ENCODE data around the gene SRRM3.
A peak's percentile ranks its signal among the peaks of the same experiment; 100 is the strongest.
"Not testable (repeated sequence)": the region's sequence is repeated elsewhere in the genome, so short reads cannot be mapped to it uniquely, and the experiment has no call there.

SRRM3 gene

DNA sequence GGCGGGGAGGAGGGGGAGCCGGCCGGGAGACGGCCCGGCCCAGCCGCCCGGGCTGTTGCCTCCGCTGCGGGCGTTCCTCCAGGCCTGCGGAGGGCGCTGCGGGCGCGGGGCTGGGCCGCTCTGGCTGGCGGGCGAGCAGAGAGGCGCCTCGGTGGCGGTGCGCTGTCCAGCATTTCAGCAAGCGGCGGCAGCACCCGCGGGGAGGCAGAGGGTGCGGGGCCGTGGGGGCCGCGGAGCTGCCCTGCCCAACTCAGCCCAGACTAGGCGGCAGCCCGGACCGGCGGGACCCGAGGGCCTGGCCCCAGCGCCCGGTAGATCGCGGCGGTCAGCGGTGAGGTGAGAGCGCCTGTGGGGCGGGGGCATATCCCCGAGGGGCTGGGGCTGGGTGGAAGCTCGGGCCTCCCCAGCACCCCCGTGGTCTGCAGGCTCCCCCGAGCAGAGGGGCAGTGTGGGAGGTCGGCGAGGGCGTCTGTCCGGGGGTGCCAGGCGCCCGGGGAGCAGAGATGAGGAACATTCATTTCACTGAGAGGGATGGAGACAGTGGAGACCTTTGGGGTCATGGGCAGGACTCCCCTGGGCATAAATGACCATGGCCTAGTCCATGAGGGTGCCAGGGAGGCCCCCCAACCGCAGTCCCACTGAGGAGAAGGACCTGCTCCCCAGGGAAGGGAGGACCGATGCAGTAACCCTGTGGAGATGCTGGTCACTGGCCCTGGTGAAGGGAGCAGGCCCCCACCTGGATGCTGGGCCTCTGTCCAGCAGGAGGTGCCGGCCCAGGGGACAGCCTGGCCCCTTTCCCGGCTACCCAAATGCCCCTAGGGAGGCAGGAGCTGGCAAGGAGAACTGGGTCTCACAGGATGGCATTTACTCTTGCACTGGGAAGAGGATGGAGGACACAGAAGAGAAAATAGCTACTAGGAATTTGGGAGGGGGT, at the start of gene SRRM3:
TSS of gene SRRM3 (plus strand) at position 165 of the 934 bp plus-strand sequence. CDS start 33,171 bp downstream, outside the sequence.
- no peak for FAIRE-seq

DNA sequence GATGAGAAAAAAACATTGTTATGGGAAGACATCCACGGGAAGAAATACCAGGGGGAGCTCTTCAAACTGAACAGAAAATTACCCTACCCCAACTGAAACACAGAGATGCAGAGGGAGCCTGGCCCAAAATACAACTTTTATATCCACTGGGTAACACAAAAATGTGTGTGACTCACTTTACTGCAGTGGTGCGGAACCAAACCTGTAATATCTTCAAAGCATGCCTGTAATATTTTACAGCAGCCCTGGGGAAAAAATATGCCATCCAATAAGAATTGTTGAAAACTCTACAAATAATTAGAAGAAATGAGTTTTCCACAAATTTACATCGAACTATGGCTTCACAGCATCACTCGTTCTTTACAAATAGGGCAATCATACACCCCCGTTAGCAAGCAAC, 49.8 kb upstream of the SRRM3 start:
- FAIRE-seq = no peak

DNA sequence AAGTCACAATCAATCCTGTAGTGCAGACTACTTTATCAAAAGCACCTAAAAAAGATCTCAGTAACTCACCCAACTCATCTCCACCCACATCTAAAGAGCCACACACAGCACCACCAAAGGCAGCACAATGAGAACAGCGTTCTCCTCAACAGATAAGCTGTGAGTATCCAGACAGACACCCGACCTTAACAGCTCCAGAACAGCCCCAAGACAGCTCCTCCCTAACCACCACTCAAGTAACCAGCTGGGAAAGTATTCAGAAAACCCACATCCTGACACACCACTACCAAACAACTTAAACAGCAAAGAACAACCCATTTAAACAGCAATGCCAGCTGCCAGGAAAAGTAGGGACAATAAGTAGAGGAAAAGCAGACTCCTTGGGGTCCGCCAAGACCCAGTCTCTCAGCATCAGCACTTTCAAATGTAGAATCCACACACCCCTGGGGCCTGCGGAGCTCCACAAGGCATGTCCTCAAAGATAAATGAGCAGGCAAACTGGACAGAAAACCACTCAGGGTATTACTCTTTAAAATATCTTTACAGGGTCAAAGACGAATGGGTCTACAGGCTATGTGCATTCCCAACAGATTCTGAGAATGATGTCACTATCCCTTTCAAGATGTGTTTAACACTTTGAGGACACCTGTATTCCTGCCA, 48.0 kb upstream of the SRRM3 start:
- FAIRE-seq = not testable (repeated sequence)

GRCh38 chr7:76155938-76156337, 45.8 kb upstream of the SRRM3 start:
- FAIRE-seq = no peak

DNA sequence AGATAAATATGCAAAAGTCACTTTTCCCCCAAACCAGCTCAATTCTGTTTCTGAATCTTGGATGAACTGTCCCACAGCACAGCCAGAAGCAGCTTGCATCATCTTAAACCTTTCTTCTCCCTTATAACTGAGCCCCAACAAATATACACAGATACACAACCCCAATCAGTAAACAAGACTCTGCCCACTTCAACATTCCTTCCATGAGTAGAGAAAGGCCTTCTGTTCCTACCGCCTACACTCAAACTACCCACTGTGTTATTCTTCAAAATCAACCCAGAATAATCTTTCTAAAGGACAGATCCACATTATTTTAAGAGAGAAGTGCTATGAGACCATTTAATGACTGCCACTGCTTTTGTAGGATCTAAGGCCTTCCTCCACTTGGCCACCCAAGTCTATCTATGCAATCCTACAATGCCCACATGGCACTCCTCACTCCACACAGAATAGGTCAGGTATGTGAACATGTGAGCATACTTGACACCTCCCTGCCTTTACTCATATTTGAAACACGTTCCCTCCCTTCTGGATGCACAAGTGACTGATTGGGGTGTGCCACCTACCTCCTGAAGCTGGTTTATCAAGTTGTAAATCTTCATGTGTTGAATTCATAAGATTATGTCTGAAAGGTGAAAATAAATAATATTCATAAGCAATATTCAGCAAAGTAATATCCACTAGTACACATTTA, 44.6 kb upstream of the SRRM3 start:
- FAIRE-seq = not testable (repeated sequence)

- FAIRE-seq = not testable (repeated sequence)
Observed at GRCh38 chr7:76158416-76158815, 43.3 kb upstream of the SRRM3 start.

- not testable (repeated sequence) for FAIRE-seq
Observed at GRCh38 chr7:76162416-76163170, 39.1 kb upstream of the SRRM3 start.

DNA sequence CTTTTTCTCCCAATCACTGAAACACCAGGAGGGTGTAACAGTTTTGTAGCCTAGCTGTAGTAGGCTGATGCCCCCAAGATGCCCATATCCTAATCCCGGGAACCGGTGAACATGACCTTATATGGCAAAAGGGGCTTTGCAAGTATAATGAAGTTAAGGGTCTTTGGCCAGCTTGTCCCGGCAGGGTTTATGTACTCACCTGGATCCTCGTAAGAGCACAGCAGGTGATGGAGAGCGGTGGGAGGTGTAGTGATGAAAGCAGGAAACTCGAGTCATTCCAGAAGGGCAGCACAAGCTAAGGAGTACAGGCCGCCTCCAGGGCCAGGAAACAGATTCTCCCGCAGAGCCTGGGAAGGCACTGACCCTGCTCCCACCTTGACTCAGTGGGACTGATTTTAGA, 37.9 kb upstream of the SRRM3 start:
- not testable (repeated sequence) for FAIRE-seq

DNA sequence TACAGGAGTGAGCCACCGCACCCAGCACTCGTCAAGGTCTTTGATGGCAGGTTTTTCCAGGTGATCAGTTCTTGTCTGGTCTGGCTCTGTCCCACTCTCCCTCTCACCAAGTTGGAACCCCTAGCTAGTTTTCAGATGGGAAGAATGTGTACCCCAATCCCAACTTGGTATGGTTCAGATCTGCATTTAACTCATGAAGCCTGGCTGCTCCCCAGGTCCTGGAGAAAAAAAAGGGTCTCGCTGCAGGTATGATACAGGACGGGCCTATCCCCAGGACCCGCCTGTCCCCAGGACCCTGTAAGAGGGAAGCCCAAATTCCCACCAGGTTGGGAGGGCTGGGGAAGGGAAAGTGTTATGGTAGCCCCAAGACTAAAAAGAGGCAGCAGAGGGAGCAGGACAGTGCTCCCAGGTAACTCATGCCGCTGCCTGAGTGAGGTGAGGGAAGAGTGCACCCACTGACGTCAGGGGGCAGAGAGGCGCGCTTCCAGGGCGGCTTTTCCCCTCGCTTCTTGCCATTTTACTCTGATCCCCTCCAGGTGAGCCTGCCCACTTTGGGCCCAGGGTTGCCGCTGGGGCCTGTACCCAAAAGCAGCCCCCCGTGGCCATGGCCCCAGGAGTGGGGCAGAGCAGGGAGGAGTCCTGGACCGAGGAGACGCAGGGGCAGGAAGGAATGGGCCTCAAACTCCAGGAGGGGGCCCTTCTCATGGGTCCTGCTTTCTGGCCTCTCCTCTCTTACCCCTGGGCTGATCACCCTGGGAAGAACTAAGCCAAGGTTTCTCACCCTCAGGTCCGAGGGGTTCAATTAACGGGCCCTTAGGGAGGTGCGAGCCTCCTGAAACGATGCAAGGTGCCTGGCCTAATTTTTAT, 36.4 kb upstream of the SRRM3 start:
- no peak for FAIRE-seq

- FAIRE-seq = no peak
Observed at GRCh38 chr7:76165973-76166403, 35.7 kb upstream of the SRRM3 start.

DNA sequence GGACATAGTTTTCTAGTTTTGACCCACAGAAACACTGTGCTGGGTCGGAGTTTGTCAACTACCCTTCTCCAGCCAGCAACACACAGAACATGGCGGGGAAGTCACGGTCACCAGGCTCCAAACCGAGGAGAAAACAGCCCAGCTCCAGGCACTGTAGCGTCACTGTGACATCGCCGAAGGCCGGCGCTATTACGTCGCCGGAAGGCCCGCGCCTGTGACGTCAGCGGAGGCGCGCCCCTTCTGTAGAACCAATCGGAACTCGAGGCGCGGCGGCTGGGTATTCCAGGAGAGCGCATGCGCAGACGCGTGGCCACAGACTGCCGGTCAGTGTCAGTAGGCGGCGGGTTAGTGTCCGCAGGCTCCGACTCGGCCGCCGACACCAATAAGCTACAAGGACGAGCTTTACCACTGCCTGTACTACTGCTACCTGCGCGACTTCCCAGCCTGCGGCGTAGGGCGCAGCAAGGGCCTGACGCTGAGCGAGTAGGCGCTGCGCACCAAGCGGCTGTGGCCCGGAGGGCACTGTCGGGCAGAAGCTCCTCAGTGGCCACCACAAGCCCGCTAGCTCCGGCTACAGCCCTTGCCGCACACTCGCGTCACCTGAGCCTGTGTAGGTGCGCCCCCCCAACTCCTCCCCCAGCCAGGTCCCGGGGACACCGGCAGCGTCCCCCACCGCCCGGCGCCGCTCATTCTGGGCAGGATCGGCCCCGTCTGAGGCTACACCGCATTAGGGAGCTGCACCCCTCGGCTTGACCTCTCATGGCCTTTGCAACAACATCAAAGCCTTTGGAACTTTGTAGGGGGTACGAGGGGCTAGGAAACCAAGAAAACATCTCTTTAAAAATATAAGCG, 35.1 kb upstream of the SRRM3 start:
- peak; percentile 62 for FAIRE-seq

GRCh38 chr7:76173566-76174205, 28.0 kb upstream of the SRRM3 start:
- no peak for FAIRE-seq

DNA sequence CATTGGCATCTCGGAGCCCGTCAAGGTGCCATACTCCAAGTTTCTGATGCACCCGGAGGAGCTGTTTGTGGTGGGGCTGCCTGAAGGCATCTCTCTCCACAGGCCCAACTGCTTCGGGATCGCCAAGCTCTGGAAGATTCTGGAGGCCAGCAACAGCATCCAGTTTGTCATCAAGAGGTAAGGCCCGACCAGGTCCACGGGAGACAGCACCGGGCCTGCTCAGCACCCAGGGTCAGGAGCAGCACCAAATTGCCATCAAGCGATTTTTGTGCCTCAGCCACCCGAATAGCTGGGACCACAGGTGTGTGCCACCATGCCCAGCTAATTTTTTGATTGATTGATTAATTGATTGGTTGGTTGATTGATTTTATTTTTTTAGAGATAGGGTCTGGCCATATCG, 24.7 kb upstream of the SRRM3 start:
- not testable (repeated sequence) for FAIRE-seq

GRCh38 chr7:76179686-76180085, 22.0 kb upstream of the SRRM3 start:
- no peak for FAIRE-seq

DNA sequence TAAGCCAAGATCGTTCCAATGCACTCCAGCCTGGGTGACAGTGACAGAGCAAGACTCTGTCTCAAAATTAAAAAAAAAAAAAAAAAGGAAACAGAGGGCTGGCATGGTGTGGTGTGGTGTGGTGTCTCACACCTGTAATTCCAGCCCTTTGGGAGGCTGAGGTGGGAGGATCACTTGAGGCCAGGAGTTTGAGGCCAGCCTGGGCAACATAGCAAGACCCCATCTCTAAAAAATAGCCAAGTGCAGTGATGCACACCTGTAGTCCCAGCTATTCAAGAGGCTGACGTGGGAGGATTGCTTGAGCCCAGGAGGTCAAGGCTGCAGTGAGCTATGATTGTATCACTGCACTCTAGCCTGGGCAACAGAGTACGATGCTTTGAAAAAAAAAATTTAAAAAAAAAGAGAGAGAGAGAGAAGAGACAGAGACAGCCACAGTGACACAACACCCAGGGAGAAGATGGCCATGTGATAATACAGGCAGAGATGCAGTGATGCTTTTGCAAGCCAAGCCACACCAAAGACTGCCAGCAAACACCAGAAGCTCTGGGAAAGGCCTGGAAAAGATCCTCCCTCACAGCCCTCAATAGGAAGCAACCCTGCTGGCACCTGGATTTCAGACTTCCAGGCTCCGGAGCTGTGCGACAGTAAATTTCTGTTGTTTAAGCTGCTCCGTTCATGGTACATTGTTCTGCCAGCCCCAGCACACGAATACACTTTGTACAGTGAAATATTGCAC, 19.3 kb upstream of the SRRM3 start:
- FAIRE-seq = no peak

DNA sequence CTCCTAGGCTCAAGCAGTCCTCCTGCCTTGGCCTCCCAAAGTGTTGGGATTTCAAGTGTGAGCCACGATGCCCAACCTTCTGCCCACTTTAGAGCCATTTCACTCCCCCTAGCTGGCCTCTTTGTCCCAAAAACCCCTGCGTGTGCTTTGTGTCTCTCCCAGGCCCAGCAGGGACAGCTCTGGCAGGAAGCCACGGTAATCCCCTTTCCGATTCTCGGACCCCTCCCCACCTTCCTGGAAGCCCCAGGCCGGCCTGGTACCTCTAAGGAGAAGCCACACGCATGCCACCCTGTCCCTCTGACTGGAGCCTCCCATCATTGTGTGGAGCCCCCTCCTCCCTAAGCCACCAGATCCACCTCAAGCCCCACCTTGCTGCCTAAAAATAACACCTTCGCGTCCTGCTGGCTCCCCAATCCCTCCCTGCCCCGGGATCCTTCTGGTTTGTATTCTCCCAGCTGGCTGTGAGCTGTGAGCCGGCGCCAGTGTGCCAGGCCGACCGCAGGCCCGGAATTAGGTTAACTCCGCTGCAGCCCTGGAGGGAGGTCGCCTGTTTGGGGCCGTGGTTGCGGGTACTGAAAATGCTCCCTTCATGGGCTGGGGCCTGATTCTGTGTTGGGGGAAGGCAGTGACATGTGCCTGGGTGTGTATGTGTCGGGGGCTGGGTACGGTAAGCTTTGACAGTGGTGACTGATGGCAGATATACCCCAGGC, 16.4 kb upstream of the SRRM3 start:
- no peak for FAIRE-seq

DNA sequence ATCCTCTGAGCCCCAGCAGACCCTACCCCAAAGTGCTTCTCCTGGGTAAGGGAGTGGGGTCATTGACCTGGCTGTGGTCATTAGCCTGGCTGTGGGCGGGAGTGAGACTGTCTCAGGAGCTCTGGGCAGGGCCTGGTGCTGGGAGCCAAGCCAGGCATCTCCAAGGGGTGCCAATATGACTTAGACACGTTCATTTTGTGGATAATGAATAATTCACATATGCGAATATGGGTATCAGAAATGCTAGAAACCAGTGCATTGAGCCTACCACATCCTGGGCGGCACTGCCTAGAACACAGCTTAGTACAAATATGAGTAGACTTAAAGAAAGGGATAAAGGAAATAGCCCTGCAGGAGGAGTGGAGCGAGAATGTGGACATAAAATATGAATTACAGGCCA, 14.4 kb upstream of the SRRM3 start:
- no peak for FAIRE-seq

DNA sequence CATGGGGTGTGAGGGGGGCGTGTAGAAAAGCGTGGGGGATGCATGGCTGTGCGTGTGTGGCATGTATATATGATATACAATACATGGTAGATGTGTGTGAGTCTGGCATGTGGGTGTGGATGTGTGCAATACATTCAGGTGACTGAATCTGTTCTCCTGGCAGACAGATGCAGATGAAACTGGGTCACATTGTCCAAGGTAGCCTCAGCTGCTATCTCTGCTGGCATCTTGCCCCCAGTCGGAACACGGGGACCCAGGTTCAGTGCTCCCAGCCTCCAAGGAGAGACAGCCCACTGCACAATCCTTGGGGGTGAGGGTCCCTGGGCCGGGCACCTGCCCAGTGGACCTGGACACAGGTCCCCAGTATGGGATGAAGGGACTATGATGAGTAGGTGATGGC, 12.4 kb upstream of the SRRM3 start:
- FAIRE-seq = no peak

All from endometrium (tissue), 2 donors.